ENCODE measurements around the gene CUBN.
"Not testable (repeated sequence)": the region's sequence is repeated elsewhere in the genome, so short reads cannot be mapped to it uniquely, and the experiment has no call there.

GRCh38 chr10:17114878-17115444, 14.7 kb downstream of the CUBN start:
- TF ChIP-seq POLR2AphosphoS5 (IDR thresholded peaks at IDR 0.05; ENCODE audit: low read depth, low read length); CTCF (IDR thresholded peaks at IDR 0.05); REST (IDR thresholded peaks at IDR 0.05; ENCODE audit: insufficient read depth in 1 of 2, low read depth in 2 of 2, low read length in 1 of 2); SIN3A (IDR thresholded peaks at IDR 0.05; ENCODE audit: borderline replicate concordance, insufficient read depth, low read depth, low read length); TCF7L2 (IDR thresholded peaks at IDR 0.05; ENCODE audit: low read depth, low read length): not testable (repeated sequence)

Data from Panc1 (cell line).